HG03469 (cell line): ENCODE results near the gene SH2D3A.
"Not testable (repeated sequence)": the region's sequence is repeated elsewhere in the genome, so short reads cannot be mapped to it uniquely, and the experiment has no call there.

ENCODE experiments used
- ATAC-seq: cut with Tn5 transposase; IDR thresholded peaks from one replicate; pipeline ENCODE4 v1.9.1; 2021; ENCODE audit warnings: mild to moderate bottlenecking, moderate library complexity, moderate number of reproducible peaks; ENCODE audit not compliant: unreplicated experiment

The SH2D3A gene

DNA sequence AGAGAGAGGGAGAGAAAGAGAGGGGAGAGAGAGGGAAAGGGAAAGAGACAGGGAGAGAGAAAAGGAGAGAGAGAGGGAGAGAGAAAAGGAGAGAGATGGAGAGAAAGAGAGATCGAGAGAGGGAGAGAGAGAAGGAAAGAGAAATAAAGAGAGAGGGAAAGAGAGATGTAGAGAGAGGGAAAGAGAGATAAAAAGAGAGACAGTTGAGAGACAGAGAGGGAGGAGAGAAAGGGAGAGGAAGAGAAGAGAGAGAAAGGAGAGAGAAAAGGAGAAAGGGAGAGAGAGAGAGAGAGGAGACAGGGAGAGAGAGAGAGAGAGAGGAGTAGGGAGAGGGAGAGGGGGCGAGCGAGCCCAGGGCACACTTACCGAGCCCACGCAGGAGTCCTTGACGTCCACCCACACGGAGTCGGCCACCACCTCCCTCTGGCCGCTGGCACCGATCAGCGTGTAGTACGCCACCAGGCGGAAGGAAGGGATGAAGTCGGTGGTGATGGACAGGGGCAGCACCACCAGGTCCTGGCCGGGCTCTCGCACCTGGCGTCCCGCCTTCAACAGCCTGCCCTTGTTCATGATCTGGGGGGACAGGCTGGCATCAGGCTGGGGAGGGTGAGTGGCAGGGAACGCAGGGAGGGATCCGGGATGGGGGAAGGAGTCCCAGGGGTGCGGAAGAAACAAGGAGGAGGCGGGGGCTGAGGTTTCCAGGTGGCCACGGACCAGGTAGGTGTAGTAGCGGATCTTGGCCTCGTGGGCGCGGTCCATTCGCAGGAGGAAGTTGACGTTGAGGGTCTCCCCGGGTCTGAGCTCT, 56.8 kb downstream of the SH2D3A start:
- ATAC-seq = no peak

DNA sequence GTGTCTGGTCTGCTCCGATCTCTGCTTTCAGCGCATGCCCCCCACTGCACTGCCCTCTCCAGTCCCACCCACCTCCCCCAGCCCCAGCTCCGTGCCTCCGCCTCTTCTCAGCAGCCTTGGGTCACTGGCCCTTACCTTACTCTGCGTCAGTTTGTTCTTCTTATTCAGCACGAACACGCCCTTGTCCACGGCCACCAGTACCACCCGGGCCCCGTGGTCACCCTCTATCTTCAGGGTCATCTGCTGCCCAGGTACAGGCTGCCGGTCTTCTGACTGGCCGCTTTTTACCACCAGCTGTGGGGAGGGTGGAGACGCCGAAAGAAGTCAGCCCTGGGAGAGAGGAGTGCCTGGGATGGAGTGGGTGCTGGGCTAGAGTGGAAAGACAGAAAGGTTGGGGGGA, 57.7 kb downstream of the SH2D3A start:
- ATAC-seq = no peak

DNA sequence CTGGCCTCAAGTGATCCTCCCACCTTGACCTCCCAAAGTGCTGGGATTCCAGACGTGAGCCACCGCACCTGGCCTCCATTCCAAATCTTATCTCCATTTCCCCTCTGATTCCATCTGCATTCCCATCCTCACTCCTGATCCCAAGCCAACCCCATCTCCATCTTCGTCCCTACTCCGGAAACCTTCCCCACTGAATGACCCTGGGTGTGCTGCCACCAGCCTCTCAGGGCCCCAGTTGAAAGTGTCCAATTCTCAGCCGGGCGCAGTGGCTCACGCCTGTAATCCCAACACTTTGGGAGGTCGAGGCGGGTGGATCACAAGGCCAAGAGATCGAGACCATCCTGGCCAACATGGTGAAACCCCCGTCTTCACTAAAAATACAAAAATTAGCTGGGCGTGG, 58.3 kb downstream of the SH2D3A start:
- not testable (repeated sequence) for ATAC-seq

DNA sequence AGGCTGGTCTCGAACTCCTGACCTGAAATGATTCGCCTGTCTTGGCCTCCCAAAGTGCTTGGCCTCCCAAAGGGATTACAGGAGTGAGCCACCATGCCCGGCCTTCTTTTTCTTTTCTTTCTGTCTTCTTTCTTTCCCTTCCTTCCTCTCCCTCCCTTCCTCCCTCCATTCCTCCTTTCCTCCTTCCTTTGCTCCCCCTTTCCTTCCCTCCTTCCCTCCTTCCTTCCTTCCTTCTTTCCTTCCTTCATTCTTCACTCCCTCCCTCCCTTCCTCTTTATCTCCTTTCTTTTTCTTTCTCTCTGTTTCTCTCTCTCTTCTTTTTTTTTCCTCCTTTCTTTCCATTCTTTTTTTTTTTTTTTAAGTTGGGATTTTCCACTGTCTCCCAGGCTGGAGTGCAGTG, 58.9 kb downstream of the SH2D3A start:
- no peak for ATAC-seq

DNA sequence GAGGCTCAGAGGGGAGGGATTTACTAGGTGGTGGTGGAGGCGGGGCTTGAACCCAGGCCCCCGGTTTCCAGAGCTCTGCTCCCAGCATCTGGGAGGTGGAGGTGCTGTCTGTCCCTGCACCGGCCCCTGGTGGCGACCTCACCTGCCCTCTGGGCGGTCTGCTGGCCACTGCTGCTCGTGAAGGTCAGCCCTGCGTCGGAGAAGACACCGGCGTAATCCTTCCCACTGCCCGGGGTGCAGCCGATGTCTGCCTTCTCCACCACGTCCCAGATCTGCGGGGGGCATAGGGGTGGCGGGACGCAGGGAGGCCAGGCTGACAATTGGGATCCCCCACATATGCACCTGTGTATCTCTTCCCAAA, 59.6 kb downstream of the SH2D3A start:
- no peak for ATAC-seq

DNA sequence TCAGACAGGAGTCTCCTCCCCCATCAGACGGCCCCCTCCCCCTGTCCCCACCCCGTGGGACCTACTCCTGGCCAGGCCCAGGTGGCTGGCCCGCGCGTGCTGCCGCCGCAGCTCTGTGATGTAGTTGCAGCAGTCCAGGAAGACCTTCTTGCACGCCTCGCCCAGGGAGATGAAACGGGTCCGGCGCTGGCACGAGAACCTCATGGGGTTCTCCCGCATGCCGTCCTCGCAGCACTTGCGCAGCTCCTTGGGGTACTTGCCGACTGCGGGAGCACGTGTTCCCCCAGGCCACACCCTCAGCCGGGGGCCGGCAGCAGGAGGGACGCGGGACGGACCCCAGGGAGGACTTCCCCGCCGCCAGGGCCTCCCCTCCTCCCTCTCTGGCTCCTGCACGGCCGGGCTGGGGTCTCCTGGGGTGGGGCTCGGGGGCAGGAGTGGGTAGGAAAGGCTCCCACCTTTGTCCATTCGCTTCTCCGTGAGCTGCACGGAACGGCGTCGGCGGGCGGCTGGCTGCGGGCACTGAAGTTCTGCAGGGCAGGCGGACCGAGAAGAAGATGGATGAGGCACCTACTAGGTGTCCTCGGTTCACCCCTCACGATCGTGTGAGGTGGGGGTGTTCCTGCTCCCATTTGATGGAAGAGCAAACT, 60.1 kb downstream of the SH2D3A start:
- no peak for ATAC-seq

DNA sequence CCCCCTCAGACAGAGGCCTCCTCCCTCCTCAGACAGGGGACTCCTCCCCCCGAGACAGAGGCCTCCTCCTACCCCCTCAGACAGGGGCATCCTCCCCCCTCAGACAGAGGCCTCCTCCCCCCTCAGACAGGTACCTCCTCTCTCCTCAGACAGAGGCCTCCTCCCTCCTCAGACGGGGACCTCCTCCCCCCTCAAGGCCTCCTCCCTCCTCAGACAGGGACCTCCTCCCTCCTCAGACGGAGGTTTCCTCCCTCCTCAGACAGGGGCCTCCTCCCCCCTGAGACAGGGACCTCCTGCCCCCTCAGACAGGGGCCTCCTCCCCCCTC, 60.6 kb downstream of the SH2D3A start:
- no peak for ATAC-seq

DNA sequence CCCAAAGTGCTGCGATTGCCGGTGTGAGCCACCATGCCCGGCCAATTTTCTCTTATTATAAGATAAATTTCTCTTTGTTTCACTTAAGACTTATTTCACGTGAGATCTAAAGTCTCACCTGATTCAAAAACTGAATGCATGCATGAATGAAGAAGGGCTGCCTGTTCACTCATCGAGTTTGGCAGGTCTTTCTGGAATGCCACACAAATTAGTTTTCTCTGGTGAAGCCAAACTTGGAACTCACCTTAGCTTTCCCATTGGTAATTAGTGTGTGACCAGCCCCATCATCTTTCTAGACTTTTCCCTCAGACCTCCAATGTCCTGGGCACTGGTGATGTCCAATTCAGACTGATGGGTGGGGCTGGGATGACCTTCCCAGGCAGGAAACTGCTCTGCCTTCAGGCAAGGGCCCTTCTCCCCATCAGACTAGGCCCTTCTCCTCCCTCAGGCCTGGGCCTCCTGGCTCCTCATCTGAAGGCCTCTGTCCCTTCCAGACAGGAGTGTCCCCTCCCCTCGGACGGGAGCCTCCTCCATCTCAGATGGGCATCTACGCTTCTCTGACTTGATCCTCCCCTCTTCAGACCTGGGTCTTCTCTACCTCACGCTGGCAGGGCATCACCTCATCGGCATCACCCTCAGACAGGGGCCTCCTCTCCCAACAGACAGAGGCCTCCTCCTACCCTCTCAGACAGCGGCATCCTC, 61.2 kb downstream of the SH2D3A start:
- ATAC-seq = no peak
